ENCODE results near the gene IGFBP7. TPM values are rescaled to one million over a fixed set of nuclear protein-coding genes. Genes with fewer than 3 reads are reported as not detected.

Gene IGFBP7
- total and polyA plus RNA-seq, 4 donors: 60.5 to 216 (median 205) TPM

DNA sequence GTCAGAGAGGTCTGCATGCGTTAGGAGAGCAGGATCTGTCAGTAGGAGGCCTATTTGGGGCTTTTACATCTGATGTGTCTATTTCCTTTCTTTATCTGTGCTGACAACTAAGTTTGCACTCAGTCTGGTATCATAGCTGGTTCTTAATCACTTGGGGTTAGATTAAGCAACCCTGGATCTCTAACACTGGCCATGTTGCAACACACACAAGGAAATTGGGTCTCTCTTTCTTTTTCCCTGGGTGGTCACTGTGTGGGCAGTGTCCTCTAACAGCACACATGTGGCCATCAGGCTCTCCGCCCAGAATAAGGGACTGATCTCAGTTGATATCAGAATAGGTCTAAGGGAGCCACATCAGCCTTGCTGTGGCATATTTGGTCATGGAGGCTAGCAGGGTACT lies 38.9 kb downstream of the IGFBP7 start:
- Histone ChIP-seq H3K9ac (ENCODE audit: low read depth in 1 of 2, low read length in 2 of 2) (no peak overlapping the region), H3K36me3 (ENCODE audit: control insufficient read depth in 4 of 4, insufficient read depth in 3 of 4, low read depth in 1 of 4, low read length in 3 of 4) (no peaks in the 10 kb centered on the region), H3K4me1 (ENCODE audit: control insufficient read depth in 4 of 4, insufficient read depth in 4 of 4, low read length in 3 of 4) (no peaks in the 10 kb centered on the region), H3K9me3 (ENCODE audit: control insufficient read depth in 4 of 4, low read length in 3 of 4) (no peaks in the 10 kb centered on the region), H3K27ac (ENCODE audit: low read depth in 1 of 2, low read length in 2 of 2) (no peak overlapping the region), H3K4me3 (ENCODE audit: low read depth in 1 of 3, low read length in 3 of 3) (no peak overlapping the region), H3K27me3 (ENCODE audit: control insufficient read depth in 4 of 4, insufficient read depth in 4 of 4, low read length in 3 of 4) (no peaks in the 10 kb centered on the region)
- 68% methylated on average over 2 of the region's 2 CpGs for WGBS
- TF ChIP-seq ZBTB33 (IDR thresholded peaks at IDR 0.05) (no peak), RAD21 (IDR thresholded peaks at IDR 0.05) (no peak), MAX (IDR thresholded peaks at IDR 0.05) (no peak), TAF1 (conservative IDR thresholded peaks at IDR 0.05) (no peak), GABPA (IDR thresholded peaks at IDR 0.05 in 1 of 2, conservative IDR thresholded peaks at IDR 0.05 in 1 of 2) (no peak), CTCF (IDR thresholded peaks at IDR 0.05; ENCODE audit: low read depth, low read length, missing input control) (no peak), JUND (IDR thresholded peaks at IDR 0.05) (no peak), HNF4G (IDR thresholded peaks at IDR 0.05) (no peak), YY1 (IDR thresholded peaks at IDR 0.05) (no peak), FOXA1 (IDR thresholded peaks at IDR 0.05) (no peak), EGR1 (IDR thresholded peaks at IDR 0.05; ENCODE audit: low read depth in 2 of 2) (no peak), REST (IDR thresholded peaks at IDR 0.05) (no peak), SP1 (IDR thresholded peaks at IDR 0.05) (no peak), NR2F2 (IDR thresholded peaks at IDR 0.05) (no peak), FOXA2 (IDR thresholded peaks at IDR 0.05) (no peak), HNF4A (conservative IDR thresholded peaks at IDR 0.05) (no peak), RXRA (IDR thresholded peaks at IDR 0.05) (no peak)
- TF ChIP-seq, protein P1, sequence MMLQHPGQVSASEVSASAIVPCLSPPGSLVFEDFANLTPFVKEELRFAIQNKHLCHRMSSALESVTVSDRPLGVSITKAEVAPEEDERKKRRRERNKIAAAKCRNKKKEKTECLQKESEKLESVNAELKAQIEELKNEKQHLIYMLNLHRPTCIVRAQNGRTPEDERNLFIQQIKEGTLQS (IDR thresholded peaks at IDR 0.05): no peak
- no peak for DNase-seq (ENCODE audit: low spot score)

Data from liver (tissue), 9 donors.